Middle frontal gyrus (tissue), 1 donor: ENCODE results near the gene ARPC5L.
A peak's percentile ranks its signal among the peaks of the same experiment; 100 is the strongest.
"Not testable (repeated sequence)": the region's sequence is repeated elsewhere in the genome, so short reads cannot be mapped to it uniquely, and the experiment has no call there.

Experiments
- DNase-seq: peaks from one replicate; pipeline ENCODE4 v3.0.0-alpha.2; 2015; ENCODE audit warnings: low spot score; ENCODE audit errors: extremely low spot score

The ARPC5L gene

GRCh38 chr9:124840300-124840833, 21.6 kb upstream of the ARPC5L start:
- no peak for DNase-seq

- DNase-seq = no peak
Observed at GRCh38 chr9:124841075-124841821, 20.7 kb upstream of the ARPC5L start.

GRCh38 chr9:124843456-124844034, 18.4 kb upstream of the ARPC5L start:
- DNase-seq = no peak

- DNase-seq = no peak
Observed at GRCh38 chr9:124844291-124844690, 17.6 kb upstream of the ARPC5L start.

GRCh38 chr9:124846467-124846866, 15.5 kb upstream of the ARPC5L start:
- DNase-seq = not testable (repeated sequence)

GRCh38 chr9:124846969-124847368, 15.0 kb upstream of the ARPC5L start:
- no peak for DNase-seq

- no peak for DNase-seq
Observed at GRCh38 chr9:124849801-124850200, 12.1 kb upstream of the ARPC5L start.

- no peak for DNase-seq
Observed at GRCh38 chr9:124852121-124852828, 9.7 kb upstream of the ARPC5L start.

- peak; percentile 34 for DNase-seq
Observed at GRCh38 chr9:124852829-124853531, 8.9 kb upstream of the ARPC5L start, which contains the start of gene WDR38. Gene WDR38 (plus strand): TSS chr9:124853460. CDS start chr9:124853532, 72 bp downstream.

GRCh38 chr9:124853605-124854143, 8.3 kb upstream of the ARPC5L start:
- no peak for DNase-seq

- DNase-seq = no peak
Observed at GRCh38 chr9:124854161-124854560, 7.8 kb upstream of the ARPC5L start.

GRCh38 chr9:124854822-124855221, 7.1 kb upstream of the ARPC5L start:
- no peak for DNase-seq

- DNase-seq = no peak
Observed at GRCh38 chr9:124855566-124855943, 6.4 kb upstream of the ARPC5L start.

GRCh38 chr9:124855944-124856765, 5.8 kb upstream of the ARPC5L start:
- no peak for DNase-seq

GRCh38 chr9:124857533-124858162, 4.3 kb upstream of the ARPC5L start:
- no peak for DNase-seq

- DNase-seq = no peak
Observed at GRCh38 chr9:124858330-124859046, 3.4 kb upstream of the ARPC5L start.

GRCh38 chr9:124859803-124860581, 1.9 kb upstream of the ARPC5L start:
- no peak for DNase-seq

GRCh38 chr9:124860582-124861341, 1.2 kb upstream of the ARPC5L start:
- no peak for DNase-seq
